Measurements from ENCODE around the gene CEP89.
"Not testable (repeated sequence)": the region's sequence is repeated elsewhere in the genome, so short reads cannot be mapped to it uniquely, and the experiment has no call there.

CEP89 gene

GRCh38 chr19:32971715-32972540 lies at the start of gene CEP89, which contains the start of gene FAAP24:
TSS of gene CEP89 (minus strand) at chr19:32971958. CDS start at chr19:32971874, 84 bp downstream.
TSS of gene FAAP24 (plus strand) at chr19:32972242. CDS start at chr19:32973197, 955 bp downstream.
- DNase-seq, result peak; percentile 96 to 98

GRCh38 chr19:33010891-33011290 lies 39.1 kb upstream of the CEP89 start:
- DNase-seq, result not testable (repeated sequence)

GRCh38 chr19:33008738-33009137 lies 37.0 kb upstream of the CEP89 start:
- no peak for DNase-seq

GRCh38 chr19:33005440-33005839 lies 33.7 kb upstream of the CEP89 start:
- DNase-seq, result no peak

GRCh38 chr19:33003424-33004024 lies 31.8 kb upstream of the CEP89 start:
- not testable (repeated sequence) for DNase-seq

GRCh38 chr19:33002126-33002865 lies 30.5 kb upstream of the CEP89 start:
- not testable (repeated sequence) for DNase-seq

- no peak for DNase-seq
These were observed 29.2 kb upstream of the CEP89 start for GRCh38 chr19:33000910-33001309.

GRCh38 chr19:33000510-33000909 lies 28.8 kb upstream of the CEP89 start:
- no peak for DNase-seq

GRCh38 chr19:32998722-32999121 lies 27.0 kb upstream of the CEP89 start:
- no peak for DNase-seq

GRCh38 chr19:32997716-32998355 lies 26.1 kb upstream of the CEP89 start:
- no peak for DNase-seq

- not testable (repeated sequence) for DNase-seq
These were observed 25.3 kb upstream of the CEP89 start for GRCh38 chr19:32997061-32997464.

GRCh38 chr19:32995966-32996365 lies 24.2 kb upstream of the CEP89 start:
- not testable (repeated sequence) for DNase-seq

GRCh38 chr19:32988724-32989123 lies 17.0 kb upstream of the CEP89 start:
- DNase-seq, result no peak

GRCh38 chr19:32988254-32988653 lies 16.5 kb upstream of the CEP89 start:
- not testable (repeated sequence) for DNase-seq

- not testable (repeated sequence) for DNase-seq
These were observed 10.7 kb upstream of the CEP89 start for GRCh38 chr19:32982488-32982887.

- DNase-seq, result not testable (repeated sequence)
These were observed 8.0 kb upstream of the CEP89 start for GRCh38 chr19:32979807-32980206.

- not testable (repeated sequence) for DNase-seq
These were observed 6.1 kb upstream of the CEP89 start for GRCh38 chr19:32977813-32978212.

- DNase-seq, result no peak
These were observed 5.5 kb upstream of the CEP89 start for GRCh38 chr19:32977280-32977679.

- DNase-seq, result peak; percentile 81 to 84
These were observed 4.6 kb upstream of the CEP89 start for GRCh38 chr19:32976223-32976805.

- DNase-seq, result no peak
These were observed 654 bp downstream of the CEP89 start for GRCh38 chr19:32971012-32971595.

- no peak for DNase-seq
These were observed 2.2 kb downstream of the CEP89 start for GRCh38 chr19:32969549-32969948.

- no peak for DNase-seq
These were observed 5.0 kb downstream of the CEP89 start for GRCh38 chr19:32966750-32967149.

All from activated CD4-positive, alpha-beta T cell treated with anti-CD3 and anti-CD28 coated beads, Interleukin-2, amount 50 U/mL, for 48 hours (primary cell).